Right lobe of liver (tissue), 4 donors: ENCODE results near the gene SLC1A3.

ENCODE experiments used
- POLR2A ChIP-seq: fragments of 450-650 bp; IDR thresholded peaks from one replicate; pipeline ENCODE4 v1.6.1; 2017; ENCODE audit warnings: antibody characterized with exemption, mild to moderate bottlenecking
- TF ChIP-seq, protein P1 (sequence below), 4 donors: fragments of 200-600 bp in 3 of 4; fragments of 450-650 bp in 1 of 4; IDR thresholded peaks; one replicate each; pipeline versions ENCODE4 v1.5.1 to v1.8.0; 2016 to 2022; ENCODE audit warnings: antibody characterized with exemption in 4 of 4, mild to moderate bottlenecking in 2 of 4
- donor health status: DM: no; HTN: no; CAD: no.
- donor health status: DM: no; HTN: no; CAD: no.
- donor health status: DM: no; HTN: yes; CAD: no.

DNA sequence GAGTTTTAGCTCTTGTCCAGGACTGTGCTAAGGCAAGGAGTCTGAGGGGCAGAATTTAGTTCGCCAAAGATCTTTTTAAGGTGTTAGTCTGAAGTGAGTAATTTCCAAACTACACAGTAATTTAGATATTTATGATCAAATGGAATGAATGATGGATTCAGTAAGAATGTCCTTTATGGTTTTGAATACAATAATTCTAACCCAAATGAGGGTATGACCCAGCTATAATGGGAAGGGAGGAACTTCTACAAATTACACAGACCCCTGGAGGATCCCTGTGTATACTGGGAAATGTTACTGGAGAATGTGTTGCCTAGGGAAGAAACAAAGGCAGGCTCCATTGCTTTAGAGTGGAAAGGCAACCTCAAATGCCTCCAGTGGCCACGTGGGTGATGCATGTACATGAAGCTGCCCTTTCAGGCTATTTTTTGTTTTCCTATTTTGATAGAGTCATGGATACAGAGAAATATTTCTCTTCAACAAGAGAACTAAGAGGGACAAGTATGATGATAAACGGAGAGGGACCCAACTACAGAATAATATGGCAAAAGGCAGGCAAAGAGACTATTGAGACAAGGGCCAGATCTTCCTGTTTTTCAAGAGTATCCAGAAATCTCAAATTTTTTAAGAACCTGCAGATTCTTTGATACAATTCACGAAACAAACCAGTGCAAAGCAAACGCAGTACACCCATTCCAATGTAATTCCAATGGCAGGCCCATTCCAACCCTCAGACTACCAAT lies 25.4 kb downstream of the SLC1A3 start:
- TF ChIP-seq, protein P1, sequence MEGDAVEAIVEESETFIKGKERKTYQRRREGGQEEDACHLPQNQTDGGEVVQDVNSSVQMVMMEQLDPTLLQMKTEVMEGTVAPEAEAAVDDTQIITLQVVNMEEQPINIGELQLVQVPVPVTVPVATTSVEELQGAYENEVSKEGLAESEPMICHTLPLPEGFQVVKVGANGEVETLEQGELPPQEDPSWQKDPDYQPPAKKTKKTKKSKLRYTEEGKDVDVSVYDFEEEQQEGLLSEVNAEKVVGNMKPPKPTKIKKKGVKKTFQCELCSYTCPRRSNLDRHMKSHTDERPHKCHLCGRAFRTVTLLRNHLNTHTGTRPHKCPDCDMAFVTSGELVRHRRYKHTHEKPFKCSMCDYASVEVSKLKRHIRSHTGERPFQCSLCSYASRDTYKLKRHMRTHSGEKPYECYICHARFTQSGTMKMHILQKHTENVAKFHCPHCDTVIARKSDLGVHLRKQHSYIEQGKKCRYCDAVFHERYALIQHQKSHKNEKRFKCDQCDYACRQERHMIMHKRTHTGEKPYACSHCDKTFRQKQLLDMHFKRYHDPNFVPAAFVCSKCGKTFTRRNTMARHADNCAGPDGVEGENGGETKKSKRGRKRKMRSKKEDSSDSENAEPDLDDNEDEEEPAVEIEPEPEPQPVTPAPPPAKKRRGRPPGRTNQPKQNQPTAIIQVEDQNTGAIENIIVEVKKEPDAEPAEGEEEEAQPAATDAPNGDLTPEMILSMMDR (IDR thresholded peaks at IDR 0.05) = no peak
- no peak for TF ChIP-seq POLR2A
